ENCODE data around the gene H2BW2. TPM values are rescaled to one million over a fixed set of nuclear protein-coding genes. Genes with fewer than 3 reads are reported as not detected.

H2BW2 gene
- total RNA-seq = not detected in 2 replicates

DNA sequence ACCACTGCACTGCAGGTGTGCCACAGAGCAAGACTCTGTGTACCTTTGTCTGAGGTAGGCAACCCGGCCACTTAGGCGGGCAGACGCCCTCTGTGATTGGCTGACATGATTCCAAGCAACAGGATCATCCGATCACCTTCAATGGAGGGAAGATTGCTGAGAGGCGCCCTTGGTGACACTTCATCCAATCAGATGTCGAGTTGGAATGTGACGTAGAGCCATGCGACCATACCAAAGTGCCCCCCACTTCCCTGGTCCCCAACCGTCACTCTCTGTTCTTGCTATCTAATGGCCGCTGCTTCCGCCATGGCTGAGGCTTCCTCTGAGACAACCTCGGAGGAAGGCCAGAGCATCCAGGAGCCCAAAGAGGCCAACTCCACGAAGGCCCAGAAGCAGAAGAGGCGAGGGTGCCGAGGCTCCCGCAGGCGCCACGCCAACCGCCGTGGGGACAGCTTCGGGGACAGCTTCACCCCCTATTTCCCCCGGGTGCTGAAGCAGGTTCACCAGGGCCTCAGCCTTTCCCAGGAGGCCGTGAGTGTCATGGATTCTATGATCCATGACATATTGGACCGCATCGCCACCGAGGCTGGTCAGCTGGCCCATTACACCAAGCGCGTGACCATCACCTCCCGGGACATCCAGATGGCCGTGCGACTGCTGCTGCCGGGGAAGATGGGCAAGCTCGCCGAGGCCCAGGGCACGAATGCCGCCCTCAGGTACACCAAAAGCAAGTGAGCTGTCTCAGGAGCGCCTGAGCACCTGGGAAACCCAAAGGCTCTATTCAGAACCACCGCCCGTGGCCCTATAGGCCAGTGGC is at the start of gene H2BW2:
H2BW2 (plus strand) TSS at position 268 of the 817 bp plus-strand sequence; CDS start at position 307, 39 bp downstream.

DNA sequence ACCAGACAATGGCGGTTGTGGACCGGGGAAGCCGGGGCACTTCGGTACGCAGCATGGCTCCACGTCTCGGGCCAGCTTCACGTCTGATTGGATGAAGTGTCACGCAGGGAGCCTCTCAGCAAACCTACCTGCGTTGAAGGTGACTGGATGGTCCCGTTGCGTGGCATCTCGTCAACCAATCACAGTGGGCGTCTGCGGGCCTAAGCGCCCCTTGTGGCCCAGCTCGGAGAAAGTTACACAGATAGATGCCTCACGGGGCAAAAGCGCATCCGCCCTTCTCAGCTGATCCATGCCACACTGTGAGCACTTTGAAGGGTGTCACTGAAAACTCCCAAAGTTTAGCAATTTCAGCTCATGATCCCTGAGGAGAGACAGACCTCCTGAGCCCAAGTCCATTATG is 26.1 kb upstream of the H2BW2 start, which contains the start of gene H2BW1:
H2BW1 (minus strand) TSS at position 103 of the 400 bp plus-strand sequence. CDS start 132 bp downstream, outside the sequence.

DNA sequence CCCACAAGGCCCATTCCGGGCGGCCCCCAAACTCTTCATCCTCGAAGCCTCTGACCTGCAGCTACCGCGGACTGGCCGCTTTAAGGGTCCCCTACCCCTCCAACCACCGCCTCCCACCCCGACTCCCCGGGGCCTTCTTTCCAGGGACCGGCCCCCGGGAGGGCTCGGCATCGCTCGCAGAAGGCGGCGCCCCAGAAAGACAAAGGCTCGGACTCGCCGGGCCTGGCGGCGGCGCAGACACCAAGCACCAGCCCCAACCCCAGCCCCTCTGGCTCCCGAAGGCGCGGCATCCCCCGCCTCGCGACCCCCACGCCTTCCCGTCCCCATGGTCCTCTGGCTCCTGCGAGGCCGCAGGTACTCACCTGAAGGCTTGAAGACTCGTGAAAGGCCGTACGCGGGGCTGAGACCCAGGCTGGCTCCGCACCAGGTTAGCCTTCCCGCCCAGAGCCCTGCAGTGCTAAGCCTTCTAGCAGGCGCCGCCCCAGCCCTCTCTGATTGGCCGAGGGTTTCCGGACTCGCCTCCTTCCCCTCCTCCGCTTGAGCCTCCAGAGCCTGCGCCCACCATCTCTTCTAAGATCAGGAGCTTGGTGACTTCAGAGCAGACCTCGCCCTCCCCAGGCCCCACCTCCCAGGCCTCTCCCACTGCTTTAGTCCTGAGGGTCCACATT is 36.2 kb downstream of the H2BW2 start, which contains the start of gene TMSB15C:
TMSB15C (minus strand) TSS at position 459 of the 668 bp plus-strand sequence.

Other genes starting within 250 kb of the H2BW2 start
- 0.77 and 1.1 TPM in 2 replicates for gene RAB9B, start 207.7 kb upstream of the H2BW2 start, total RNA-seq
- 2.0 and 4.9 TPM in 2 replicates for gene TMSB15B, start 77.3 kb upstream of the H2BW2 start, total RNA-seq
- gene H2BW1, start 26.2 kb upstream of the H2BW2 start, total RNA-seq = not detected in 2 replicates
- gene TMSB15C, start 36.3 kb downstream of the H2BW2 start, total RNA-seq = 2.0 and 4.3 TPM in 2 replicates
- 0.69 and 1.7 TPM in 2 replicates for gene ZCCHC18, start 72.6 kb downstream of the H2BW2 start, total RNA-seq
- gene SLC25A53, start 117.1 kb downstream of the H2BW2 start, total RNA-seq = 12.0 and 21.7 TPM in 2 replicates
- 7.9 and 12.1 TPM in 2 replicates for gene FAM199X, start 126.5 kb downstream of the H2BW2 start, total RNA-seq
- gene ESX1, start 215.0 kb downstream of the H2BW2 start, total RNA-seq = not detected in 2 replicates